Activated CD4-positive, alpha-beta T cell treated with anti-CD3 and anti-CD28 coated beads, Interleukin-2, amount 50 U/mL, for 4 hours (primary cell): Measurements from ENCODE around the gene SYTL2.

Experiments used
- DNase-seq, 2 experiments: peaks; one replicate each; pipeline ENCODE4 v3.0.0-alpha.2; 2020

The SYTL2 gene

GRCh38 chr11:85825616-85826015 is 14.7 kb upstream of the SYTL2 start:
- DNase-seq = no peak

- peak; percentile 32 to 42 for DNase-seq
Observed at GRCh38 chr11:85823816-85824215, 12.9 kb upstream of the SYTL2 start.

GRCh38 chr11:85822814-85823213 is 11.9 kb upstream of the SYTL2 start:
- no peak for DNase-seq

GRCh38 chr11:85821636-85822035 is 10.7 kb upstream of the SYTL2 start:
- DNase-seq = no peak

GRCh38 chr11:85819441-85819840 is 8.5 kb upstream of the SYTL2 start:
- DNase-seq = no peak

GRCh38 chr11:85815186-85815931 is 4.4 kb upstream of the SYTL2 start:
- no peak for DNase-seq

GRCh38 chr11:85813721-85814120 is 2.8 kb upstream of the SYTL2 start:
- DNase-seq = no peak

- no peak for DNase-seq
Observed at GRCh38 chr11:85811624-85812023, 683 bp upstream of the SYTL2 start.

GRCh38 chr11:85810521-85810870 is 445 bp downstream of the SYTL2 start:
- no peak for DNase-seq

GRCh38 chr11:85809863-85810262 is 1.1 kb downstream of the SYTL2 start:
- no peak for DNase-seq

GRCh38 chr11:85809191-85809590 is 1.8 kb downstream of the SYTL2 start:
- no peak for DNase-seq

- no peak for DNase-seq
Observed at GRCh38 chr11:85806876-85807275, 4.1 kb downstream of the SYTL2 start.

GRCh38 chr11:85806016-85806415 is 4.9 kb downstream of the SYTL2 start:
- DNase-seq = no peak

GRCh38 chr11:85805387-85805786 is 5.6 kb downstream of the SYTL2 start:
- no peak for DNase-seq

- no peak for DNase-seq
Observed at GRCh38 chr11:85803920-85804319, 7.0 kb downstream of the SYTL2 start.

- no peak for DNase-seq
Observed at GRCh38 chr11:85803303-85803702, 7.6 kb downstream of the SYTL2 start.

- DNase-seq = no peak
Observed at GRCh38 chr11:85801527-85801926, 9.4 kb downstream of the SYTL2 start.

- DNase-seq = no peak
Observed at GRCh38 chr11:85800595-85801342, 10.2 kb downstream of the SYTL2 start.

GRCh38 chr11:85799142-85799541 is 11.8 kb downstream of the SYTL2 start:
- DNase-seq = no peak

GRCh38 chr11:85798361-85798760 is 12.6 kb downstream of the SYTL2 start:
- DNase-seq = no peak

- DNase-seq = no peak
Observed at GRCh38 chr11:85795712-85796487, 15.0 kb downstream of the SYTL2 start.

- DNase-seq = no peak
Observed at GRCh38 chr11:85791409-85791990, 19.4 kb downstream of the SYTL2 start.
